Suprapubic skin (tissue), 4 donors: ENCODE results near the gene GRIN3B. TPM values are rescaled to one million over a fixed set of nuclear protein-coding genes. Genes with fewer than 3 reads are reported as not detected.

Experiments
- DNase-seq, 2 donors: peaks; one replicate each; pipeline ENCODE4 v3.0.0-alpha.2; 2019; ENCODE audit warnings: low spot score in 2 of 2
- H3K27ac ChIP-seq: fragments of 200-600 bp; sonication (generic); one replicate; pipeline ENCODE4 v1.5.1; 2019
- H3K27me3 ChIP-seq: fragments of 200-600 bp; sonication (generic); one replicate; pipeline ENCODE4 v1.5.1; 2019
- H3K36me3 ChIP-seq: fragments of 200-600 bp; sonication (generic); one replicate; pipeline ENCODE4 v1.5.1; 2019
- H3K4me1 ChIP-seq: fragments of 200-600 bp; sonication (generic); one replicate; pipeline ENCODE4 v1.5.1; 2019
- H3K4me3 ChIP-seq: fragments of 200-600 bp; sonication (generic); one replicate; pipeline ENCODE4 v1.5.1; 2019; ENCODE audit warnings: mild to moderate bottlenecking
- H3K9me3 ChIP-seq: fragments of 200-600 bp; sonication (generic); one replicate; pipeline ENCODE4 v1.5.1; 2019
- CTCF ChIP-seq, 2 donors: fragments of 200-600 bp in 1 of 2; fragments of 450-650 bp in 1 of 2; sonication (generic) in 1 of 2; IDR thresholded peaks; one replicate each; pipeline ENCODE4 v1.5.1; 2016 to 2019; ENCODE audit warnings: antibody characterized with exemption in 2 of 2, mild to moderate bottlenecking in 1 of 2, moderate library complexity in 1 of 2
- EP300 ChIP-seq: sonication (generic); formaldehyde crosslinking; IDR thresholded peaks from one replicate; pipeline ENCODE4 v1.6.1; 2017; ENCODE audit warnings: antibody characterized with exemption
- POLR2A ChIP-seq, 2 donors: fragments of 450-650 bp; IDR thresholded peaks; one replicate each; pipeline ENCODE4 v1.6.1; 2017; ENCODE audit warnings: antibody characterized with exemption in 2 of 2, mild to moderate bottlenecking in 2 of 2, moderate library complexity in 2 of 2
- POLR2AphosphoS5 ChIP-seq, 3 donors: sonication (generic); formaldehyde crosslinking; IDR thresholded peaks; one replicate each; pipeline ENCODE4 v1.6.1; 2017; ENCODE audit warnings: antibody characterized with exemption in 3 of 3
- WGBS: methylation state at CpG from one replicate; pipeline ENCODE4 v1.1.5; 2018; 5-methylcytosine and 5-hydroxymethylcytosine counted together
- total RNA-seq, 4 donors: library from RNA; depleted of rRNA; stranded (reverse); fragments of >200 nt; gene quantifications; one replicate each; pipeline ENCODE4 v1.1.0, GENCODE V29; 2016

Gene GRIN3B
- total RNA-seq, 4 donors from 2014 or later, result 0.13 to 1.1 TPM; not detected in 2

DNA sequence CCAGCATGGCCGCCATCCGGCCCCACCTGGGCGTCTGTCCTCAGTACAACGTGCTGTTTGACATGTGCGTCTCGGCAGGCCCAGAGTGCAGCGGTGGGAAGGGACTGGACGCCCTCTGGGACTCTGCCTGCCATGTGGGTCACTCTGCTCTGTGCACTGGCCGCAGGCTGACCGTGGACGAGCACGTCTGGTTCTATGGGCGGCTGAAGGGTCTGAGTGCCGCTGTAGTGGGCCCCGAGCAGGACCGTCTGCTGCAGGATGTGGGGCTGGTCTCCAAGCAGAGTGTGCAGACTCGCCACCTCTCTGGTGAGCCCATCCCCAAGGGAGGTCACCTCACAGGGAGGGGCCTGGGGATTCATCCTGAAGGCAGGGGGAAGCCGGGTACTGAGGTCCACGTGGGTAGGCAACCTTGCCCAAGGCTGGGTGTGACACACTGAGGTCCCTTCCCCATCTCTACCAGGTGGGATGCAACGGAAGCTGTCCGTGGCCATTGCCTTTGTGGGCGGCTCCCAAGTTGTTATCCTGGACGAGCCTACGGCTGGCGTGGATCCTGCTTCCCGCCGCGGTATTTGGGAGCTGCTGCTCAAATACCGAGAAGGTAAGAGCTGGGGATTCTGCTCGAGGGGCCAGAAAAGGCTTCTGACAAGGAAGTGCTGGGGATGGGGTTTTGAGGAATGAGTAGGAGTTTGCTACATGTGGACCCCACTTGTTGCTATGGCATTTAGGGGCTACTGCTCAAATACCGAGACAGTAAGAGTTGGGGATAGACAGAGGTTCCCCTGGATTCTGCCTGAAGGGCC is 51.0 kb downstream of the GRIN3B start:
- Histone ChIP-seq H3K27ac (no peak overlapping the region), H3K27me3 (no peaks in the 10 kb centered on the region), H3K4me1 (no peaks in the 10 kb centered on the region), H3K4me3 (no peak overlapping the region), H3K9me3 (peaks cover 4% of the 10 kb centered on the region), H3K36me3 (peaks cover 26% of the 10 kb centered on the region)
- 88% methylated on average over 17 of the region's 31 CpGs for WGBS
- TF ChIP-seq EP300 (no peak), POLR2A (IDR thresholded peaks at IDR 0.05) (no peak), POLR2AphosphoS5 (IDR thresholded peaks at IDR 0.05) (no peak), CTCF (IDR thresholded peaks at IDR 0.05) (no peak)
- no peak for DNase-seq

DNA sequence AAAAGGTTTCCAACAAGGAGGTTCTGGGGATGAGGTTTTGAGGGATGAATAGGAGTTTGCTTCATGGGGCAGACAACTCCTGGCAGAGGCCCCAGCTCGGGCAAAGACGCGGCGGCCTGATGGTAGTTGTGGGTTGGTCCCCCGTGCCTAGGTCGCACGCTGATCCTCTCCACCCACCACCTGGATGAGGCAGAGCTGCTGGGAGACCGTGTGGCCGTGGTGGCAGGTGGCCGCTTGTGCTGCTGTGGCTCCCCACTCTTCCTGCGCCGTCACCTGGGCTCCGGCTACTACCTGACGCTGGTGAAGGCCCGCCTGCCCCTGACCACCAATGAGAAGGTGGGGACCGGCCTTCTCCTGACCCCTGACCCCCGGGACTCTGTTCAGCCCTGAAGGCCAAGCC is 51.6 kb downstream of the GRIN3B start:
- peaks cover 27% of the 10 kb centered on the region for H3K36me3 ChIP-seq
- no peaks in the 10 kb centered on the region for H3K27me3 ChIP-seq
- TF ChIP-seq EP300 (no peak), POLR2A (IDR thresholded peaks at IDR 0.05) (no peak)
- 86% methylated on average over 7 of the region's 17 CpGs for WGBS
- H3K4me3 ChIP-seq, result no peak overlapping the region
- H3K27ac ChIP-seq, result no peak overlapping the region
- H3K9me3 ChIP-seq, result peaks cover 7% of the 10 kb centered on the region
- DNase-seq, result no peak
- no peaks in the 10 kb centered on the region for H3K4me1 ChIP-seq

DNA sequence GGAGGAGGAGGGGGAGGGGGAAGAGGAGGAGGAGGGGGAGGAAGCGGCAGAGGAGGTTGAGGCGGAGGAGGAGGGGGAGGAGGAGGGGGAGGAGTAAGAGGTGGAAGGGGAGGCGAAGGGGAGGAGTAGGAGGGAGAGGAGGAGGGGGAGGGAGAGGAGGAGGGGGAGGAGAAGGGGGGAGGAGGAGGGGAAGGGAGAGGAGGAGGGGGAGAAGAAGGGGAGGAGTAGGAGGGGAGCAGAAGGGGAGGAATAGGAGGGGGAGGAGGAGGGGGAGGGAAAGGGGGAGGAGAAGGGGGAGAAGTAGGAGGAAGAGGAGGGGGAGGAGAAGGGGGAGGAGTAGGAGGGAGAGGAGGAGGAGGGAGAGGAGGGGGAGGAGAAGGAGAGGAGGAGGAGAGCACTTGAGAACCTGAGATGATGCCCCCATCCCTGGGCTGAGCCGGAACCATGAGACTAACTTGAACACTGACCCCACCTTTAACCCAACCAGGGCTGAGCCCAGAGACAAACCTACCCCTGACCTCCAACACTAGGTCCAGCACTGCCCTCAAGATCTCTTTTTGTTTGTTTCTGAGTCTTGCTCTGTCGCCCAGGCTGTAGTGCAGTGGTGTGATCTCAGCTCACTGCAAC is 52.2 kb downstream of the GRIN3B start:
- no peak for TF ChIP-seq POLR2AphosphoS5 (IDR thresholded peaks at IDR 0.05)
- no peak for TF ChIP-seq POLR2A (IDR thresholded peaks at IDR 0.05)
- TF ChIP-seq EP300, result no peak
- no peak for TF ChIP-seq CTCF (IDR thresholded peaks at IDR 0.05)
- DNase-seq, result no peak
- Histone ChIP-seq H3K27ac (no peak overlapping the region), H3K4me1 (no peaks in the 10 kb centered on the region), H3K4me3 (no peak overlapping the region), H3K27me3 (no peaks in the 10 kb centered on the region), H3K9me3 (peaks cover 13% of the 10 kb centered on the region), H3K36me3 (peaks cover 28% of the 10 kb centered on the region)
- WGBS, result 96% methylated on average over 2 of the region's 5 CpGs

- TF ChIP-seq EP300 (no peak), POLR2AphosphoS5 (IDR thresholded peaks at IDR 0.05) (no peak), CTCF (IDR thresholded peaks at IDR 0.05) (no peak), POLR2A (IDR thresholded peaks at IDR 0.05) (no peak)
- Histone ChIP-seq H3K27ac (no peak overlapping the region), H3K9me3 (peaks cover 13% of the 10 kb centered on the region), H3K4me3 (no peak overlapping the region), H3K36me3 (peaks cover 28% of the 10 kb centered on the region), H3K27me3 (no peaks in the 10 kb centered on the region), H3K4me1 (no peaks in the 10 kb centered on the region)
- DNase-seq, result no peak
- 92% methylated on average over 14 of the region's 31 CpGs for WGBS
Observed at GRCh38 chr19:1053176-1054101, 53.2 kb downstream of the GRIN3B start.

DNA sequence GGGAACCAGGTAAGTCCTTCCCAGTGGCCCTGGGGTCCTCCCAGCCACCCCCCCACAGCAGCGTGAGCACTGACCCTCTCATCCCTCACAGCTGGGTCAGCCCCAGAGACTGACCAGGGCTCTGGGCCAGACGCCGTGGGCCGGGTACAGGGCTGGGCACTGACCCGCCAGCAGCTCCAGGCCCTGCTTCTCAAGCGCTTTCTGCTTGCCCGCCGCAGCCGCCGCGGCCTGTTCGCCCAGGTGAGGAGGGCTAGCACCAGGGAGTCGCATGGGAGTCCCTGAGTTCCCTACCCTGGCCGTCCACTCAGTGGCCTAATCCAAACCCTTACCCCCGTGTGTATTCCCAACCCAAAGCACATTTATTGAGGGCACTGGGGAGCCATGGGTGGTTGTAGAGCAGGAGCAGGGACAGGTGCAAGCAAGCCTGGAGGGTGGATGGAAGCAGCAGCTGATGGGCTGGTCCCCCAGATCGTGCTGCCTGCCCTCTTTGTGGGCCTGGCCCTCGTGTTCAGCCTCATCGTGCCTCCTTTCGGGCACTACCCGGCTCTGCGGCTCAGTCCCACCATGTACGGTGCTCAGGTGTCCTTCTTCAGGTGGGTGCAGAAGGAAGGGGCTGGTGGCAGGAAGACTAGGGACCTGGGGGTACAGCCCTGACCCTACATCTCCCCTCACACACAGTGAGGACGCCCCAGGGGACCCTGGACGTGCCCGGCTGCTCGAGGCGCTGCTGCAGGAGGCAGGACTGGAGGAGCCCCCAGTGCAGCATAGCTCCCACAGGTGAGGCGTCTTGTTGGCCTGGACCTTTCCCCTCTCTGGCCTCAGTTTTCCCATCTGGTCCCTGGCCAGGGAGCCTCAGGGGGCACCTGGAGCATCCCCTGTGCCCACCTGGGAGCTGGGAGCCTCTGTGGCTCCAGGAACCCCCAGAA is 54.1 kb downstream of the GRIN3B start:
- Histone ChIP-seq H3K9me3 (peaks cover 13% of the 10 kb centered on the region), H3K4me1 (no peaks in the 10 kb centered on the region), H3K4me3 (no peak overlapping the region), H3K27me3 (no peaks in the 10 kb centered on the region), H3K36me3 (peaks cover 36% of the 10 kb centered on the region), H3K27ac (no peak overlapping the region)
- WGBS, result 87% methylated on average over 10 of the region's 28 CpGs
- TF ChIP-seq CTCF (IDR thresholded peaks at IDR 0.05) (no peak), POLR2A (IDR thresholded peaks at IDR 0.05) (no peak), POLR2AphosphoS5 (IDR thresholded peaks at IDR 0.05) (no peak), EP300 (no peak)
- no peak for DNase-seq
